BE2C (cell line): ENCODE measurements around the gene TTC9C.
"Not testable (repeated sequence)": the region's sequence is repeated elsewhere in the genome, so short reads cannot be mapped to it uniquely, and the experiment has no call there.

Experiments
- DNase-seq: peaks from one replicate; pipeline ENCODE4 v3.0.0-alpha.2; 2020
- H3K27me3 ChIP-seq: fragments of 250-450 bp; sonication (Bioruptor Pico); 2 replicates; pipeline ENCODE4 v1.5.1; 2020; ENCODE audit warnings: mild to moderate bottlenecking
- H3K36me3 ChIP-seq: fragments of 250-450 bp; sonication (Bioruptor Pico); 2 replicates; pipeline ENCODE4 v1.5.1; 2020; ENCODE audit warnings: mild to moderate bottlenecking
- H3K4me1 ChIP-seq: fragments of 250-450 bp; sonication (Bioruptor Pico); 2 replicates; pipeline ENCODE4 v1.5.1; 2020
- H3K4me3 ChIP-seq: 2 replicates; pipeline ENCODE4 v1.5.1; 2011; ENCODE audit warnings: low read depth, low read length
- H3K9me3 ChIP-seq: fragments of 250-450 bp; sonication (Bioruptor Pico); 2 replicates; pipeline ENCODE4 v1.5.1; 2020
- CTCF ChIP-seq: IDR thresholded peaks from 2 replicates; pipeline ENCODE4 v1.5.1; 2012; ENCODE audit warnings: mild to moderate bottlenecking, low read depth, low read length

Gene TTC9C

GRCh38 chr11:62688491-62688890 is 39.8 kb upstream of the TTC9C start:
- Histone ChIP-seq H3K4me3 (no peak overlapping the region), H3K9me3 (no peaks in the 10 kb centered on the region), H3K36me3 (no peaks in the 10 kb centered on the region; the same call in none of the 2 replicates), H3K27me3 (no peaks in the 10 kb centered on the region), H3K4me1 (no peaks in the 10 kb centered on the region)
- no peak for TF ChIP-seq CTCF
- no peak for DNase-seq

DNA sequence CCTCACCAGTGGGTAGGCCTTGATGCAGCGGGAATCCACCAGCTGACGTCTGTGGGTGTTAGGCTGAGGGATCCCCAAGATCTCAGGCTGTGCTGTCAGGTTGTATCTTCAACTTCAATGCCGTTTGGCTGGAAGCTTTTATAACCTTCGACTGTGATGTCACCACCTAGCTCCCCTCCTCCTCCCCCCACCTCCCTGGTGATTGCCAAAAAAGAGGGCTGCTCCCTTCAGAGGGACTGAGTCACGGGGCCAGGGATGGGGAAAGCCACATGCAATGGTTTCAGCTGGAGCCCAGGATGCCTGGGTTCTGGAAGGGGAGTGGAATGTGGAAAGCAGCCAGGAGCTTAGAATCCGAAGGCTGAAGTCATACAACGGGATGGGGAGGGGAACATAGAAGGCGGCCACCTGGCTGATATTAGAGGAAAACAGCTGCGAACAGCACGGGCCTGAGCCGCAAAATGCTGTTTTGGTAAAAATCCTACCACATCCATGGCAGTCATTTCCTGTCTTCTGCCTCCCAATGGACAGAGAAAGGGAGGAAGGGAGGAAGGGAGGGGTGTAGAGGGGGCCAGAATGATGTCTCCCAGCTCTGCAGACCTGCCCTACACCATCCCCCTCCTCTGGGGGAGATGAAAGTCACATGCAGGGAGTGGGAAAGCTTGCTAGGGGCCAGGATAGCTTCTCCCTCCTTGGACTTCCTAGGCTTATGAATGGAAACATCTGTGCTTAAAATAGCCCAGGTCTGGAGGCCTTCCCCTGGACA is 38.7 kb upstream of the TTC9C start, which contains the start of gene LRRN4CL:
LRRN4CL (minus strand) TSS at position 110 of the 763 bp plus-strand sequence. CDS start 1,022 bp downstream, outside the sequence.
- H3K36me3 ChIP-seq: no peaks in the 10 kb centered on the region; the same call in none of the 2 replicates
- H3K27me3 ChIP-seq: no peaks in the 10 kb centered on the region
- TF ChIP-seq CTCF: no peak
- DNase-seq: no peak
- no peaks in the 10 kb centered on the region for H3K9me3 ChIP-seq
- H3K4me1 ChIP-seq: no peaks in the 10 kb centered on the region
- no peak within 1 kb of the TSS for H3K4me3 ChIP-seq

GRCh38 chr11:62693624-62694023 is 34.7 kb upstream of the TTC9C start:
- H3K4me1 ChIP-seq, H3K36me3 ChIP-seq, DNase-seq, H3K9me3 ChIP-seq, H3K4me3 ChIP-seq, H3K27me3 ChIP-seq: not testable (repeated sequence)

DNA sequence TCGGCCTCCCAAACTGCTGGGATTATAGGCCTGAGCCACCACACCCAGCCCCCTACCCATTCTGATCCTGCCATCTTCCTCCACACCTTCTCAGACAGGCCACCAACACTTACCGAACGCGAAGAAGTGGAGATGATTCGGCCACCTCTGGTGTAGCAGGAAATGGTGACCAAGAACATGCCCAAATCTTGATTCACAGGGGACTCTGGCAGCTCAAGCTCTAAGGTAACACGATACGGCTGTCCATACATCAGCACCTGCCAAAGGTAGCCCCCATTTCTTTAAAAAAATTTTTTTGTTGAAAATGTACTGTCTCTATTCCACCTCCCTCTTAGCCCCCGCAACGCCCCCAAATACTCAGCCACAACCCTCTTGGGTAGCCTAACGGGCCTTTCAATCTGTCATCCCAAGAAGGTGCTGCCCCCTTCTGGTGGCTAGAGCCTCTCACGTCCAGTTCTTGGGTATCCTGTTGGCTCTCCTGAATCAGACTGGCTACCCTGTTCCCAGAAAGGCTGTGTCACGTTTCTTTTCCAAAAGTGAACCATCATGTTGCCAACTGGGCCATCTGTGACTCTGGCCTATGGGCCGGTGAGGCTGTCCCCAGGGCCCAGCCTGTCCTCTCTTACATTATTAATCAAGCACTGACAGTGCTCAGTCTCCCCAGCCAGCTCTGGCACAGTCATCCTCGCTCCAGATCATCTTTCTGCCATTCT is 33.7 kb upstream of the TTC9C start:
- TF ChIP-seq CTCF: peak; percentile 78
- Histone ChIP-seq H3K4me1 (no peaks in the 10 kb centered on the region), H3K27me3 (no peaks in the 10 kb centered on the region), H3K4me3 (no peak overlapping the region), H3K9me3 (no peaks in the 10 kb centered on the region), H3K36me3 (no peaks in the 10 kb centered on the region; the same call in none of the 2 replicates)
- DNase-seq: peak; percentile 72

DNA sequence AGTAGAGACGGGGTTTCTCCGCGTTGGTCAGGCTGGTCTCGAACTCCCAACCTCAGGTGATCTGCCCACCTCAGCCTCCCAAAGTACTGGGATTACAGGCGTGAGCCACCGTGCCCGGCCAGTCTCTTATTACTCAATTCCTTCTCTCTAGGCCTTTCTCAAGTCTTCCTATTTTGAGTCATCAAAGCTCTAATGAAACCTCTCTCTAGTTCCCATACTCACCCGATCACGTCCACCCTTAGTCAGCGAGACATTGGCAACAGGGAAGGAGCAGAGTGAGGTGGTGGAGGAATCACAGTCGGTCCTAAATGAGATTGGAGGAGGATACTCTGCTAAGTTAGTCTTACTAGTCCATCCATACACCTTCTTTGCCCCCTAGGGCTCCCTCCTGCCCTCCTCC is 26.0 kb upstream of the TTC9C start:
- DNase-seq: no peak
- H3K36me3 ChIP-seq: peaks cover 3% of the 10 kb centered on the region; the same call in 1 of the 2 replicates
- H3K4me3 ChIP-seq: no peak overlapping the region
- H3K4me1 ChIP-seq: no peaks in the 10 kb centered on the region; the same call in 1 of the 2 replicates
- no peaks in the 10 kb centered on the region for H3K9me3 ChIP-seq
- no peaks in the 10 kb centered on the region for H3K27me3 ChIP-seq
- no peak for TF ChIP-seq CTCF

- not testable (repeated sequence) for H3K4me3 ChIP-seq, H3K36me3 ChIP-seq, H3K4me1 ChIP-seq, H3K9me3 ChIP-seq, H3K27me3 ChIP-seq, DNase-seq
These were observed 24.4 kb upstream of the TTC9C start for GRCh38 chr11:62703921-62704320.

DNA sequence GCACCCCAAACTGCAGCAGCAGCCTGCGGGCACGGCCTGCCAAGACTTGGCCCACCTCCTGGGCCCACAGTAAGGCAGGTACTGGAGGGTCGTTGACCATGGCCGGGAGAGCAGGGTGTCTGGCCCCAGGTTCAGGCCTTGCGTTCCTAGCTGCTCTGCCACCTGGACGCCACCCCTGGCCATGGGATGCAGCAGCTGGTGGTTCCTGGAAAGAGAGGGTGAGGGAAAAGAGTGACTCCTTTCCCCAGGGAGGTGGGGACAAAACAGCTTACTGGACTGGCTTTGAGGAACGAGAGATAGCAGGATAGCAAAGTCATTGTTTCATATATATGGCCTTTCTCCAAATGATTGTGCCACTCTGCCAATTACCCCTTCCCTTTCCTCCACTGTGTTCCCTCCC is 22.9 kb upstream of the TTC9C start:
- TF ChIP-seq CTCF: no peak
- DNase-seq: peak; percentile 24
- H3K36me3 ChIP-seq: peaks cover 12% of the 10 kb centered on the region
- H3K4me3 ChIP-seq: peak overlapping the region; percentile 74
- no peaks in the 10 kb centered on the region for H3K9me3 ChIP-seq
- no peaks in the 10 kb centered on the region for H3K27me3 ChIP-seq
- H3K4me1 ChIP-seq: peaks cover 8% of the 10 kb centered on the region
